Stimulated activated CD8-positive, alpha-beta memory T cell treated with anti-CD3 and anti-CD28 coated beads, Interleukin-4, amount 100 ng/mL, for 48 hours (primary cell): Measurements from ENCODE around the gene C9orf43.
"Not testable (repeated sequence)": the region's sequence is repeated elsewhere in the genome, so short reads cannot be mapped to it uniquely, and the experiment has no call there.

ENCODE experiments used
- DNase-seq: peaks from one replicate; pipeline ENCODE4 v3.0.0-alpha.2; 2020

C9orf43 gene

GRCh38 chr9:113381909-113382411 is 28.6 kb upstream of the C9orf43 start:
- no peak for DNase-seq

- DNase-seq: no peak
Observed at GRCh38 chr9:113386571-113387393, 23.8 kb upstream of the C9orf43 start.

DNA sequence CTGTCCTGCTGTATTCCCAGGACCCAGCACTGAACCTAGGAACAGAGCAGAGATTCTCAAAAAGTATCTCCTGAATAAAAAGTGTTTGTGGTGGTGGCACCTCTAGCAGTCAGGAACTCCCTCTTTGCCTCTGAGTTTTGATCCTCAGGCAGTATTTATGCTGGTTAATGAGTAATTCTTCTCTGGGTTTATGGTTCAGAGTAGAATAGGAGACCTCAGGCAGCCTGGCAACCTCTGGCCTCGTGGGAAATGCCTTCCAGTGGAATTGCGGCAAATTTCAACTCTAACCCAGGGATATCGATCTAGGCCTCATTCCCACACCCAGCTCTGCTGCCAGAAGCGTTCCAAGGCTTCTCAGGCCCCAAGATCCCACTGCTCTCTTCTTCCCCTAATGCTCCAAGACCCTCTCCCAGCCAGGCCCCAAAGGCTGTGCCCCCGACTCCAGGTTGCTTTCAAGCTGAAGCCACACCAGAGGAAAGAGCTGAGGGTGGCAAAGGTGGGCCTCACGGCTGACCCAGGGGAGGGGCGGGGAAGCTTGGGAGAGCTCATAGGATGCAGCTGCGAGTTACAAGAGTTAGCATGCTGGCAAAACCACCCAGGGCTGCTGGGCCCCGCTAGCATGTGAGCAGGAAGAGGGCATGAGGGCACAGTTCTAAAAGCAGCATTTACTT is 22.9 kb upstream of the C9orf43 start:
- DNase-seq: no peak

GRCh38 chr9:113388833-113389232 is 21.7 kb upstream of the C9orf43 start:
- no peak for DNase-seq

- DNase-seq: no peak
Observed at GRCh38 chr9:113389451-113389850, 21.1 kb upstream of the C9orf43 start.

GRCh38 chr9:113390192-113390960 is 20.2 kb upstream of the C9orf43 start:
- no peak for DNase-seq

DNA sequence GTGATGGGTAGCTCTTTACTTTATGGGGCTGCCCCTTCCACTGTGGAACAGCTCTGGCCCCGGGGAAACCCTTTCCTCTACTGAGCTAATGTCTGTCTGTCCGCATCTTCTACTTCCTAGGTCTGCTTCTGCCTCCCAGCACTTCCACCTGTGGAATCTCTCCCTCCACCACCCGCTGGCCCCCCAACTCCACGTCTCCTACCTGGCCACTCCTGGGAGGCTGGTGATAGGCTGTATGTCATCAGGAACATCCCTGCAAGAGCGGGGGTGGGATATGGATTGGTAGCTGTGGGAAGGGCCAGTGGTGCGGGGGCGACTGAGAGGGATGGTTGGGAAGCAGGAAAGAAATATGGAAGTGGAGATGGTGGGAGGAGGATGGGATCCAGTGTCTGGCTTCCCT is 18.6 kb upstream of the C9orf43 start:
- DNase-seq: no peak

GRCh38 chr9:113393281-113393680 is 17.3 kb upstream of the C9orf43 start:
- DNase-seq: no peak

GRCh38 chr9:113395000-113395861 is 15.3 kb upstream of the C9orf43 start:
- no peak for DNase-seq

- DNase-seq: no peak
Observed at GRCh38 chr9:113397203-113397631, 13.3 kb upstream of the C9orf43 start.

DNA sequence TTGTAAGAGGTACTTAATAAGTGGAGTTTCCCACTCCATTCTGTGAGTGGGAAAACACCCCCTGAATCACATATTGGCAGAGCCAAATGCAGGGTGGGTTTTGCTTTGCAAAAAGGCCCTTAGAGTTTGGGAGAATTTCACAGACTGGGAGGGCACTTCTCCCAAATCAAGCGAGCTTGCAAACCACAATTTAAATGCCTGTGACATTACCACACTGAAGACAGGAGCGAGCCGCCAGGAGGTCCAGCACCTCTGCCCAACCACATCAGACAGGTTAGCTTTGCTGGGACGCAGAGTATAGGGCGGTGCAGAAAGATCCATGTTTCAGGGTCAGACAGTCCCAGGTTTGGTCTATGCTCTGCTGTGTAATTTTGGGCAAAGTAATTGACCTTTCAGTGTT is 11.8 kb upstream of the C9orf43 start:
- DNase-seq: no peak

DNA sequence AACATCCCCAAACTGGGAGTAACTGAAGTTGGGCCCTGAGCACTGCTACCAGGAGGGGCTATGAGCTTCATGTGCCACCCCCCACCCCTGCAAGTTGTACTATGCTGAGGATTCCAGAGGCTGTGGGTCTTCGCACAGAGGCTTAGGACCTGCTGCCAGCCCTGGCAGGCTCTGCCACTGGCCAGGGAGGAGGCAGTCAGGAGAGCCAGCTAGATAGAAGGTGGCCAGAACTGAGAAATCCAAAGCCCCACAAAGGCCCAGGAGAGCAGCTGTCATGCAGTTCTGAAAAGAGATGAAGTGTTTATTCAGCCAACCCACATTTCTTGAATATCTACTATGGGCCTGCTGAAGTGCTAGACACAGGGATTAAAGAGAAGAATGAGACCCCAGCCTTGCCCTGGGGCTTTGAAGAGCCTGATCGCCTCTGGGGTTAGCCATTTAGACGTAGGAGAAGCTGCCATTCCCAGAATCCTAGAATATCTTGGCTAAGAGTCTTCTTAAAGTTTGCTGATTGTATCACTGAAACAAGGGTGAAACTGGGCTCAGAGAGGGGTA is 10.8 kb upstream of the C9orf43 start:
- DNase-seq: no peak

DNA sequence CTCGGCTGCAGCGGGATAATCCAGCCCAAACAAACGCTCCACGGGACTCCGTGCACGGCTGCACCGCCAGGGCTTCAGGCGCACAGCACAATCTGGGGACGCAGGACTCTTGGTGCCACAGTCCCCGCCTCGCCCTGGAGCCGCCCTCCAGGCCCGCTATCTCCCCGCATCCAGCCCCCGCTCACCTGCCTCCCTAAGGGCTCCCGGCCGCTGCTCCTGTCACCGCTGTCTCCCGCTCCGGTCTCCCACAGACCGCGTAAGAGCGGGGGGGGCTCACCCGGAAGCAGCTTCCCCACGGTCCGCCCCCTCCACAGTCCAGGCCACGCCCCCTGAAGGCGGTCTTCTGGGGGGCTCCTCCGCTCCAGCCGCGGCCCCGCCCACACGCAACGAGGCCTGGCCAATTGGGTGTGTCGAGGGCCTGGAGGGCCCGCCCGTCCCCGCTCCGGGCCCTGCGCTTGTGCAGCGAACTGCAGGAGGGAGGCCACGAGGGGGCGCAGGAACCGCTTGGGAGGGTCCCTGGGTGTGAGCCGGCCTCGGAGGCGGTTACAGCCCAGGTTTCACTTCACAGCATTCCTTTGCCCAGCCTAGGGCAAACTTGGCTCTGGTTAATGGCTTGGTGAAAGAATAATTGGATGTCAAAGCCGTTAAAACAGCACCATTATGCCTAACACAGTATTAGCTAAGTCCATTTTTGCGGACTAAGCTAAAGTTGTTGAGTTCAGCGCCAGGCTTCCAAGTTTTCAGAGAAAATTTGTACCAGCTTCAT is 9.3 kb upstream of the C9orf43 start, which contains the start of gene ALAD:
Gene ALAD (minus strand): TSS at position 258 of the 766 bp plus-strand sequence. CDS start 7,725 bp downstream, outside the sequence.
- peak; percentile 100 for DNase-seq

- DNase-seq: no peak
Observed at GRCh38 chr9:113403646-113404045, 6.9 kb upstream of the C9orf43 start.

DNA sequence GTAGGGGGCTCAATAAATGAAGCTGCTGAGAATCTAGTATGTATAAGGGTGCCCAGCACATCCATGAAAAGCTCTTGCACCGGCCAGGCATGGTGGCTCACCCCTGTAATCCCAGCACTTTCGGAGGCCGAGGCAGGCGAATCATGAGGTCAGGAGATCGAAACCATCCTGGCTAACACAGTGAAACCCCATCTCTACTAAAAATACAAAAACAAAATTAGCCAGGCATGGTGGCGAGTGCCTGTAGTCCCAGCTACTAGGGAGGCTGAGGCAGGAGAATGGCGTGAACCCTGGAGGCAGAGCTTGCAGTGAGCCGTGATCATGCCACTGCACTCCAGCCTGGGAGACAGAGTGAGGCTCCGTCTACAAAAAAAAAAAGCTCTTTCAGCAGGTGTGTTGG is 4.2 kb upstream of the C9orf43 start:
- not testable (repeated sequence) for DNase-seq

DNA sequence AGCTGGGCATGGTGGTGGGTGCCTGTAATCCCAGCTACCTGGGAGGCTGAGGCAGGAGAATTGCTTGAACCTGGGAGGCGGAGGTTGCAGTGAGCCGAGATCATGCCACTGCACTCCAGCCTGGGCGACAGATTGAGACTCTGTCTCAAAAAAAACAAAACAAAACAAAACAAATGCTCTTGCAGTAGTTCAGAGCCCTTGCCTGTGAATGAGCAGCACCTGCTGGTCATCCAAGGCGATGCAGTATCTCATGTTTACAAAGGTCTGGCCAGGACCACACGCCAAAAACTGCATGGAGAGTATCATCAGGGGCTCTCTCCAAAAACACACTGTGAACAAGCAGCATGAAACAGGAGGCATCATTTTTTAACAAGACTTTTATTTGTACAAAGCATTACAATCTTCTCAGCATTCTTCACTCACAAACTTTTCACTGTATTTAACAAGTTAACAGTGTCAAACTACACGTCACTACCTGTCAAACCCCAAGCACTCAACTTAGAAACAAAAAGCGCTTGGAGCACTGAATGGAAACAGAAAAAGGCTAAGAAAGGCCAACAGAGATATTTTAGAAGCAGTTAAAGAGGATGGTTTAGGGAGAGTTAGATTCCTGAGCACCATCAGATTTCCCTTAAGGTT is 3.6 kb upstream of the C9orf43 start:
- peak; percentile 63 for DNase-seq

DNA sequence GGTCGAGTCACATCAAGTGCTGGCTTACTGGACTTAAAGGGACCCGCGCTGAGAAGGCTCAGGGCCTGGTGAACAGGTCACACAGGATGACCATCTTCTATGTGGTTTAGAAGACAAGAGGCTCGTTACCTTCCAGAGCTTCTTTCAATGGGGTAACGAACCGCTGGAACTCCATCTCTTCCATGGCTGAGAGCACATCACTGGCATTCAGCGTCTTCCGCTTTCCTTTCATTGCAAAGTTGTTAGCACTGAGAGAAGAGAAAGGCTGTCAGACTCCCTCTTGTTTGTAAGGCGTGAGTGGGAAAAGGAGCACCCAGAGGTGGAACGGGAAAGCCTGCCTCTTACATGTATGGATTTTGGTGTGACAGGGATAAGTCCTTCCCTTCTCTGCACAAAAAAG is 1.1 kb upstream of the C9orf43 start:
- DNase-seq: no peak

GRCh38 chr9:113409883-113410206 is 702 bp upstream of the C9orf43 start:
- no peak for DNase-seq

- no peak for DNase-seq
Observed at GRCh38 chr9:113416149-113416721, 5.7 kb downstream of the C9orf43 start.

- no peak for DNase-seq
Observed at GRCh38 chr9:113417370-113417769, 6.8 kb downstream of the C9orf43 start.
